ENCODE data around the gene KIF16B.

DNA sequence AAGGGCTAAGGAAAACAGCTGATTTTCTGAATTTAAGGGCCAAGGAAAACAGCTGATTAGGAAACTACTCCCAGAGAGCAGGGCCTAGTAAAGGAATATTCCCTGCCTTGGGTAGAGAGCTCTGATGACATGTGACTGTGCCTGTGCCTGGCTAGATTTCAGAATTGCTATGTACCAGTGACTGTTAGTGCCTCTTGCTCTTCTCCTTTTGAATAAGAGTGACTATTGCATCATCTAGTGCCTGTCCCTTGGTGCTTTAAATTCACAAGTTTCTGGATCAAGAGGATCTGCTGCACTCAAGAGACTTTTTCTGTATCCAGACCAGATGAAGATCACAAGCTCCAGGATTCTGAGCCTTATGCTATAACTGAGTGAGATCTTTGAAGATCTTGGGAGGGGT lies 332.9 kb downstream of the KIF16B start:
- TF ChIP-seq POLR2A (IDR thresholded peaks at IDR 0.05) (no peak), POLR2AphosphoS5 (IDR thresholded peaks at IDR 0.05) (no peak), EP300 (IDR thresholded peaks at IDR 0.05) (no peak)
- TF ChIP-seq, protein P1, sequence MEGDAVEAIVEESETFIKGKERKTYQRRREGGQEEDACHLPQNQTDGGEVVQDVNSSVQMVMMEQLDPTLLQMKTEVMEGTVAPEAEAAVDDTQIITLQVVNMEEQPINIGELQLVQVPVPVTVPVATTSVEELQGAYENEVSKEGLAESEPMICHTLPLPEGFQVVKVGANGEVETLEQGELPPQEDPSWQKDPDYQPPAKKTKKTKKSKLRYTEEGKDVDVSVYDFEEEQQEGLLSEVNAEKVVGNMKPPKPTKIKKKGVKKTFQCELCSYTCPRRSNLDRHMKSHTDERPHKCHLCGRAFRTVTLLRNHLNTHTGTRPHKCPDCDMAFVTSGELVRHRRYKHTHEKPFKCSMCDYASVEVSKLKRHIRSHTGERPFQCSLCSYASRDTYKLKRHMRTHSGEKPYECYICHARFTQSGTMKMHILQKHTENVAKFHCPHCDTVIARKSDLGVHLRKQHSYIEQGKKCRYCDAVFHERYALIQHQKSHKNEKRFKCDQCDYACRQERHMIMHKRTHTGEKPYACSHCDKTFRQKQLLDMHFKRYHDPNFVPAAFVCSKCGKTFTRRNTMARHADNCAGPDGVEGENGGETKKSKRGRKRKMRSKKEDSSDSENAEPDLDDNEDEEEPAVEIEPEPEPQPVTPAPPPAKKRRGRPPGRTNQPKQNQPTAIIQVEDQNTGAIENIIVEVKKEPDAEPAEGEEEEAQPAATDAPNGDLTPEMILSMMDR (IDR thresholded peaks at IDR 0.05): no peak
